SJSA1 (cell line): ENCODE measurements around the gene TRIML2. TPM values are rescaled to one million over a fixed set of nuclear protein-coding genes. Genes with fewer than 3 reads are reported as not detected.

Experiments used
- DNase-seq, 2 experiments: peaks; one replicate each; pipeline ENCODE4 v3.0.0-alpha.2; 2015 to 2020; ENCODE audit warnings: low spot score in 2 of 2, low read depth in 1 of 2
- H3K27ac ChIP-seq: fragments of 250-450 bp; sonication (Bioruptor Pico); 2 replicates; pipeline ENCODE4 v1.5.1; 2020; ENCODE audit warnings: mild to moderate bottlenecking, moderate library complexity
- H3K27me3 ChIP-seq: fragments of 250-450 bp; sonication (Bioruptor Pico); replicated peaks from 2 replicates; pipeline ENCODE4 v1.5.1; 2020; ENCODE audit warnings: mild to moderate bottlenecking, moderate library complexity
- H3K36me3 ChIP-seq: fragments of 250-450 bp; sonication (Bioruptor Pico); 2 replicates; pipeline ENCODE4 v1.5.1; 2020; ENCODE audit warnings: mild to moderate bottlenecking
- H3K4me1 ChIP-seq: fragments of 250-450 bp; sonication (Bioruptor Pico); replicated peaks from 2 replicates; pipeline ENCODE4 v1.6.1; 2021; ENCODE audit warnings: mild to moderate bottlenecking
- H3K4me3 ChIP-seq: fragments of 250-450 bp; sonication (Bioruptor Pico); 2 replicates; pipeline ENCODE4 v1.5.1; 2020; ENCODE audit warnings: mild to moderate bottlenecking
- H3K9me3 ChIP-seq: fragments of 250-450 bp; sonication (Bioruptor Pico); replicated peaks from 2 replicates; pipeline ENCODE4 v1.5.1; 2020; ENCODE audit warnings: mild to moderate bottlenecking
- total RNA-seq: library from RNA; depleted of rRNA; stranded (reverse); fragments of >200 nt; shearing (Covaris generic); gene quantifications from 2 replicates; pipeline ENCODE4 v1.2.3, GENCODE V29; 2014; rRNA removed

Gene TRIML2
- total RNA-seq: not detected in 2 replicates

GRCh38 chr4:188109157-188109755 lies at the start of gene TRIML2:
TRIML2 (minus strand) TSS chr4:188109603; CDS start chr4:188105368, 4,235 bp downstream.
- H3K9me3 ChIP-seq: peaks cover 8% of the 10 kb centered on the region; the same call in 1 of the 2 replicates
- no peak for DNase-seq
- no peaks in the 10 kb centered on the region for H3K27me3 ChIP-seq
- H3K4me1 ChIP-seq: no peaks in the 10 kb centered on the region
- H3K4me3 ChIP-seq: no peak within 1 kb of the TSS
- no peak within 1 kb of the TSS for H3K27ac ChIP-seq
- no peaks in the 10 kb centered on the region for H3K36me3 ChIP-seq

- H3K27me3 ChIP-seq: no peaks in the 10 kb centered on the region
- H3K4me3 ChIP-seq: no peak overlapping the region
- no peaks in the 10 kb centered on the region; the same call in none of the 2 replicates for H3K9me3 ChIP-seq
- no peaks in the 10 kb centered on the region for H3K36me3 ChIP-seq
- no peaks in the 10 kb centered on the region for H3K4me1 ChIP-seq
- no peak overlapping the region for H3K27ac ChIP-seq
- no peak for DNase-seq
These were observed 48.9 kb upstream of the TRIML2 start for GRCh38 chr4:188158336-188158735.

GRCh38 chr4:188154668-188155405 lies 45.4 kb upstream of the TRIML2 start:
- Histone ChIP-seq H3K4me1 (no peaks in the 10 kb centered on the region), H3K27me3 (no peaks in the 10 kb centered on the region), H3K36me3 (no peaks in the 10 kb centered on the region), H3K4me3 (no peak overlapping the region), H3K9me3 (no peaks in the 10 kb centered on the region), H3K27ac (no peak overlapping the region)
- DNase-seq: no peak

- H3K4me1 ChIP-seq: no peaks in the 10 kb centered on the region
- no peaks in the 10 kb centered on the region for H3K36me3 ChIP-seq
- H3K4me3 ChIP-seq: no peak overlapping the region
- H3K9me3 ChIP-seq: no peaks in the 10 kb centered on the region; the same call in 1 of the 2 replicates
- no peak overlapping the region for H3K27ac ChIP-seq
- H3K27me3 ChIP-seq: no peaks in the 10 kb centered on the region
- no peak for DNase-seq
These were observed 38.4 kb upstream of the TRIML2 start for GRCh38 chr4:188147776-188148175.

GRCh38 chr4:188147176-188147575 lies 37.8 kb upstream of the TRIML2 start:
- H3K4me1 ChIP-seq: no peaks in the 10 kb centered on the region

GRCh38 chr4:188146618-188147017 lies 37.2 kb upstream of the TRIML2 start:
- DNase-seq: no peak
- no peaks in the 10 kb centered on the region for H3K27me3 ChIP-seq
- no peak overlapping the region for H3K27ac ChIP-seq
- H3K9me3 ChIP-seq: no peaks in the 10 kb centered on the region; the same call in 1 of the 2 replicates
- H3K4me3 ChIP-seq: no peak overlapping the region
- H3K4me1 ChIP-seq: no peaks in the 10 kb centered on the region
- no peaks in the 10 kb centered on the region for H3K36me3 ChIP-seq

More at GRCh38 chr4:188147176-188147575, 37.8 kb upstream of the TRIML2 start:
- DNase-seq: no peak
- Histone ChIP-seq H3K27me3 (no peaks in the 10 kb centered on the region), H3K9me3 (no peaks in the 10 kb centered on the region; the same call in 1 of the 2 replicates), H3K27ac (no peak overlapping the region), H3K4me3 (no peak overlapping the region), H3K36me3 (no peaks in the 10 kb centered on the region)

GRCh38 chr4:188145601-188146000 lies 36.2 kb upstream of the TRIML2 start:
- Histone ChIP-seq H3K9me3 (no peaks in the 10 kb centered on the region; the same call in 1 of the 2 replicates), H3K4me1 (no peaks in the 10 kb centered on the region), H3K27ac (no peak overlapping the region), H3K4me3 (no peak overlapping the region), H3K27me3 (no peaks in the 10 kb centered on the region), H3K36me3 (no peaks in the 10 kb centered on the region)
- no peak for DNase-seq

GRCh38 chr4:188143731-188144130 lies 34.3 kb upstream of the TRIML2 start:
- no peak overlapping the region for H3K4me3 ChIP-seq
- no peak overlapping the region for H3K27ac ChIP-seq
- no peaks in the 10 kb centered on the region; the same call in 1 of the 2 replicates for H3K9me3 ChIP-seq
- no peaks in the 10 kb centered on the region for H3K27me3 ChIP-seq
- H3K36me3 ChIP-seq: no peaks in the 10 kb centered on the region
- DNase-seq: no peak
- H3K4me1 ChIP-seq: no peaks in the 10 kb centered on the region

- DNase-seq: no peak
- no peaks in the 10 kb centered on the region for H3K27me3 ChIP-seq
- no peak overlapping the region for H3K4me3 ChIP-seq
- H3K36me3 ChIP-seq: no peaks in the 10 kb centered on the region
- no peaks in the 10 kb centered on the region for H3K4me1 ChIP-seq
- peaks cover 2% of the 10 kb centered on the region; the same call in 1 of the 2 replicates for H3K9me3 ChIP-seq
- H3K27ac ChIP-seq: no peak overlapping the region
These were observed 30.3 kb upstream of the TRIML2 start for GRCh38 chr4:188139671-188140070.

- Histone ChIP-seq H3K27me3 (no peaks in the 10 kb centered on the region), H3K36me3 (no peaks in the 10 kb centered on the region), H3K9me3 (peaks cover 2% of the 10 kb centered on the region; the same call in 1 of the 2 replicates), H3K4me3 (no peak within 1 kb of the TSS), H3K4me1 (no peaks in the 10 kb centered on the region), H3K27ac (no peak within 1 kb of the TSS)
- no peak for DNase-seq
These were observed 29.7 kb upstream of the TRIML2 start, which contains the start of gene TRIML1 for GRCh38 chr4:188139141-188139540. TRIML1 (plus strand) TSS chr4:188139441; CDS start chr4:188139559, 118 bp downstream.

GRCh38 chr4:188138227-188138626 lies 28.8 kb upstream of the TRIML2 start:
- Histone ChIP-seq H3K27me3 (no peaks in the 10 kb centered on the region), H3K4me1 (no peaks in the 10 kb centered on the region), H3K9me3 (peaks cover 2% of the 10 kb centered on the region; the same call in 1 of the 2 replicates), H3K4me3 (no peak overlapping the region), H3K36me3 (no peaks in the 10 kb centered on the region), H3K27ac (no peak overlapping the region)
- DNase-seq: no peak

GRCh38 chr4:188132232-188132631 lies 22.8 kb upstream of the TRIML2 start:
- DNase-seq: no peak
- no peaks in the 10 kb centered on the region for H3K36me3 ChIP-seq
- H3K4me3 ChIP-seq: no peak overlapping the region
- H3K9me3 ChIP-seq: peaks cover 5% of the 10 kb centered on the region; the same call in 1 of the 2 replicates
- no peak overlapping the region for H3K27ac ChIP-seq
- H3K4me1 ChIP-seq: no peaks in the 10 kb centered on the region
- no peaks in the 10 kb centered on the region for H3K27me3 ChIP-seq

- H3K27me3 ChIP-seq: no peaks in the 10 kb centered on the region
- no peak for DNase-seq
- 0 out of 2 replicates have a peak, but pooled peaks cover 3% of the 10 kb centered on the region for H3K9me3 ChIP-seq
- no peak overlapping the region for H3K4me3 ChIP-seq
- no peak overlapping the region for H3K27ac ChIP-seq
- H3K36me3 ChIP-seq: no peaks in the 10 kb centered on the region
- H3K4me1 ChIP-seq: no peaks in the 10 kb centered on the region
These were observed 21.0 kb upstream of the TRIML2 start for GRCh38 chr4:188130355-188130754.
